Measurements from ENCODE around the gene DOCK2.

- no peak for TF ChIP-seq CTCF (tag by site-specific recombination; IDR thresholded peaks at IDR 0.05)
- TF ChIP-seq ZNF350 (tag by site-specific recombination; IDR thresholded peaks at IDR 0.05): no peak
- TF ChIP-seq REST (tag by site-specific recombination; IDR thresholded peaks at IDR 0.05): no peak
Observed at GRCh38 chr5:169814522-169814921, 177.4 kb downstream of the DOCK2 start.

Measured in HEK293 (cell line).